Lower leg skin (tissue), 4 donors: ENCODE results near the gene ABCA8. TPM values are rescaled to one million over a fixed set of nuclear protein-coding genes. Genes with fewer than 3 reads are reported as not detected.

ENCODE experiments used
- DNase-seq, 2 donors: peaks; one replicate each; pipeline ENCODE4 v3.0.0-alpha.2; 2019; ENCODE audit warnings: low spot score in 2 of 2
- H3K4me3 ChIP-seq: fragments of 200-600 bp; sonication (generic); 2 replicates; pipeline ENCODE4 v1.5.1; 2017; ENCODE audit warnings: mild to moderate bottlenecking, low read depth; ENCODE audit not compliant: poor library complexity, severe bottlenecking
- CTCF ChIP-seq, 3 donors: fragments of 450-650 bp; IDR thresholded peaks; one replicate each; pipeline ENCODE4 v1.5.1; 2016; ENCODE audit warnings: antibody characterized with exemption in 3 of 3, mild to moderate bottlenecking in 3 of 3, moderate library complexity in 2 of 3
- POLR2A ChIP-seq, 2 donors: fragments of 450-650 bp; IDR thresholded peaks; one replicate each; pipeline ENCODE4 v1.6.1; 2016 to 2017; ENCODE audit warnings: antibody characterized with exemption in 2 of 2, mild to moderate bottlenecking in 1 of 2, moderate library complexity in 1 of 2
- WGBS, 2 donors: methylation state at CpG; one replicate each; pipeline ENCODE4 v1.1.5; 2018; 5-methylcytosine and 5-hydroxymethylcytosine counted together
- intact Hi-C: fragments of 100-400 bp; cut with DNase I; formaldehyde crosslinking; loops from one replicate; pipeline ENCODE4 v1.15.0; 2023; ENCODE audit warnings: low total_unique reads
- total RNA-seq, 4 donors: library from RNA; depleted of rRNA; stranded (reverse); fragments of >200 nt; gene quantifications; one replicate each; pipeline ENCODE4 v1.1.0, GENCODE V29; 2016

The ABCA8 gene
- total RNA-seq, 4 donors from 2014 or later: 6.1 to 17.9 (median 13.9) TPM

GRCh38 chr17:68870161-68870826, 84.9 kb downstream of the ABCA8 start:
- DNase-seq: no peak
- no peak overlapping the region for H3K4me3 ChIP-seq
- no peak for TF ChIP-seq POLR2A (IDR thresholded peaks at IDR 0.05)
- no peak for TF ChIP-seq CTCF (IDR thresholded peaks at IDR 0.05)
- 85 to 89% methylated on average over 3 of the region's 3 CpGs for WGBS, 2 donors
- intact Hi-C loops: no loop called here

GRCh38 chr17:68868708-68869107, 86.5 kb downstream of the ABCA8 start:
- 50 to 51% methylated on average over 3 of the region's 3 CpGs for WGBS, 2 donors
- no peak overlapping the region for H3K4me3 ChIP-seq
- intact Hi-C loops: no loop called here
- DNase-seq: no peak
- TF ChIP-seq POLR2A (IDR thresholded peaks at IDR 0.05) (no peak), CTCF (IDR thresholded peaks at IDR 0.05) (no peak)

- WGBS, 2 donors: 57 to 60% methylated on average over 7 of the region's 7 CpGs
- H3K4me3 ChIP-seq: no peak overlapping the region
- no peak for DNase-seq
- intact Hi-C loops: no loop called here
- TF ChIP-seq POLR2A (IDR thresholded peaks at IDR 0.05) (no peak), CTCF (IDR thresholded peaks at IDR 0.05) (no peak)
Observed at GRCh38 chr17:68867759-68868516, 87.3 kb downstream of the ABCA8 start.

- no peak for DNase-seq
- no peak for TF ChIP-seq POLR2A (IDR thresholded peaks at IDR 0.05)
- no peak for TF ChIP-seq CTCF (IDR thresholded peaks at IDR 0.05)
- intact Hi-C loops: no loop called here
- no peak overlapping the region for H3K4me3 ChIP-seq
- 92 to 96% methylated on average over 2 of the region's 2 CpGs for WGBS, 2 donors
Observed at GRCh38 chr17:68865584-68865983, 89.6 kb downstream of the ABCA8 start.

- intact Hi-C loops: no loop called here
- no peak for TF ChIP-seq POLR2A (IDR thresholded peaks at IDR 0.05)
- TF ChIP-seq CTCF (IDR thresholded peaks at IDR 0.05): no peak
- 95 to 96% methylated on average over 1 of the region's 1 CpG for WGBS, 2 donors
Observed at GRCh38 chr17:68863091-68863652, 92.0 kb downstream of the ABCA8 start.

More at GRCh38 chr17:68863091-68863652, 92.0 kb downstream of the ABCA8 start:
- DNase-seq: no peak
- H3K4me3 ChIP-seq: no peak overlapping the region
